Mesenteric fat pad (tissue), 1 donor: ENCODE measurements around the gene SNTG2. TPM values are rescaled to one million over a fixed set of nuclear protein-coding genes. Genes with fewer than 3 reads are reported as not detected.
"Not testable (repeated sequence)": the region's sequence is repeated elsewhere in the genome, so short reads cannot be mapped to it uniquely, and the experiment has no call there.

ENCODE experiments used
- DNase-seq: peaks from one replicate; pipeline ENCODE4 v3.0.0-alpha.2; 2020; ENCODE audit warnings: low spot score
- long read RNA-seq: library from polyadenylated mRNA; unstranded; transcript quantifications from one replicate; pipeline ENCODE4 v2.0.0, GENCODE V29; 2020
- total RNA-seq: library from RNA; stranded (reverse); fragmentation: NEBNext Ultra II Directional; extraction: Animal tissue kit (Norgen Biotek cat#: 25700); gene quantifications from one replicate; pipeline ENCODE4 v1.2.1, GENCODE V29; 2021
- donor health status: DM: yes; HTN: yes; CAD: no.

Gene SNTG2
- total RNA-seq: 5.6 TPM
- long read RNA-seq, partial matches to known transcripts: 0 of 12 reads
- long read RNA-seq, other reads (novel, unspliced or antisense): 12 of 12 reads

GRCh38 chr2:950080-950966 is at the start of gene SNTG2:
Gene SNTG2, plus strand, starts transcription at chr2:950849. Its CDS starts 148 bp downstream, at chr2:950997.
- DNase-seq: no peak

- no peak for DNase-seq
These were observed 48.1 kb upstream of the SNTG2 start for GRCh38 chr2:902584-902983.

GRCh38 chr2:903223-903900 is 47.3 kb upstream of the SNTG2 start:
- peak; percentile 81 for DNase-seq

- peak; percentile 55 for DNase-seq
These were observed 46.2 kb upstream of the SNTG2 start for GRCh38 chr2:904246-905024.

GRCh38 chr2:905091-905832 is 45.4 kb upstream of the SNTG2 start:
- DNase-seq: peak; percentile 81

- peak; percentile 53 for DNase-seq
These were observed 44.9 kb upstream of the SNTG2 start for GRCh38 chr2:905833-906140.

GRCh38 chr2:907706-908105 is 42.9 kb upstream of the SNTG2 start:
- DNase-seq: no peak

GRCh38 chr2:908568-908967 is 42.1 kb upstream of the SNTG2 start:
- DNase-seq: no peak

- DNase-seq: not testable (repeated sequence)
These were observed 40.8 kb upstream of the SNTG2 start for GRCh38 chr2:909764-910379.

- DNase-seq: no peak
These were observed 40.0 kb upstream of the SNTG2 start for GRCh38 chr2:910698-911097.

- peak; percentile 59 for DNase-seq
These were observed 34.7 kb upstream of the SNTG2 start for GRCh38 chr2:915979-916378.

GRCh38 chr2:916935-917334 is 33.7 kb upstream of the SNTG2 start:
- peak; percentile 71 for DNase-seq

GRCh38 chr2:919672-920071 is 31.0 kb upstream of the SNTG2 start:
- DNase-seq: no peak

GRCh38 chr2:920573-920972 is 30.1 kb upstream of the SNTG2 start:
- DNase-seq: peak; percentile 68

GRCh38 chr2:920999-921398 is 29.6 kb upstream of the SNTG2 start:
- DNase-seq: no peak

GRCh38 chr2:922185-922584 is 28.5 kb upstream of the SNTG2 start:
- DNase-seq: no peak

GRCh38 chr2:923832-924601 is 26.6 kb upstream of the SNTG2 start:
- no peak for DNase-seq

- no peak for DNase-seq
These were observed 25.9 kb upstream of the SNTG2 start for GRCh38 chr2:924701-925100.

GRCh38 chr2:925309-925708 is 25.3 kb upstream of the SNTG2 start:
- DNase-seq: peak; percentile 55

GRCh38 chr2:925711-926110 is 24.9 kb upstream of the SNTG2 start:
- DNase-seq: peak; percentile 53
